ENCODE measurements around the gene HS3ST5.

DNA sequence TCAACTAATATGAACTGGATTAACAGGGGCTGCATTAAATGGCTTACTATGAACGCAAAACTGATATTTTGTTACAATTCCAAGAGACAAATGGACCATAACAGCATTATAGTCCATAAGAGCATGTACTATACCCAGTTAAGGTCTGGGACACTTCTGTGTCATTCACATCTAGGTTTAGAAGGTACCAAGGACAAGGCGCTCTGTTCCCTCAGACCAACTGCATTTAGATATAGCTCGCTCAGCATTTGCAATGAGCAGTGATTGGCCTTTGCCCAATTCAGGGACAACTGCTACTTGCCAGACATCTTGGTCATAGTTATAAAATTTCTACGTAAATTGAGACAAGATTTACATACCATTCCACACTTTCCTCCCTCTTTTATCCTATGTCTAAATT is 132.4 kb downstream of the HS3ST5 start:
- TF ChIP-seq POLR2AphosphoS5 (IDR thresholded peaks at IDR 0.05; ENCODE audit: borderline replicate concordance, low read depth, low read length) (no peak), EZH2 (IDR thresholded peaks at IDR 0.05) (no peak), FOXP2 (optimal IDR thresholded peaks at IDR 0.05; ENCODE audit: control extremely low read depth, extremely low read length, insufficient read depth) (no peak)
